ENCODE results near the gene TINCR.
A peak's percentile ranks its signal among the peaks of the same experiment; 100 is the strongest.

Gene TINCR

DNA sequence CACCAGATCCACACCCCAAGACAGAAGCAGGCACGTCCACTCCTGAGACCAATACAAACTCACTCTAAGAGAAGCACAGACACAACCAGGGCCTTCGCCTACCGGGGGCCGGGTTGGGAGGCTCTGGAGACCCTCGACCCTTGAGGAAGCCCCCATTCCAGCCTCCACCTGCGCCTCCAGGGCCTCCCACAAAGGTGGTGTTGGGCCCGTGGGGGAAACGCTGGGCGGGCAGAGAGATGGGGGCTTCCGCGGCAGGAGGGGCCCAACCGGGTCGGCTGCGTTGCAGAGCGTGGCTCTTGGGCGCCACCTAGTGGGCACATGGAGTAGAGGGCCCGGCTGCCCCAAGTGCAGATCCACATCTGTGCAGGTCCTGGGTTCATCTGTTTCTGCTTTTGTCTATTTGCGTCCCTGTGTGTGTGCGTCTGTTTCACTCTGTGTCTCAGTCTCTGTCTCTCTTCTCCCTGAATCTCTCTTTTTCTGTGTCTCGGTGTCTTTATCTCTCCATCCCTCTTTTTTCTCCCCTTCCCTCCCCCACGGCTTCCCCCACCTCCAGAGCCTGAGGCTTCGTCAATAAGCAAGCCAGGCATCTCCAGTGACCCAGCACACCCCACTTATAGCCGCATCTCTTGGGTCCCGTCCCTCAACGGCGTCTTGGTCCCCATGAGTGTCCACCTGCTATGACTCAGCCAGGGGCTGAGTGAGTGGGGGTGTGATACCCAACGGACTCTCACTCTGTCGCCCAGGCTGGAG, 10.5 kb upstream of the TINCR start:
- TF ChIP-seq, protein P1, sequence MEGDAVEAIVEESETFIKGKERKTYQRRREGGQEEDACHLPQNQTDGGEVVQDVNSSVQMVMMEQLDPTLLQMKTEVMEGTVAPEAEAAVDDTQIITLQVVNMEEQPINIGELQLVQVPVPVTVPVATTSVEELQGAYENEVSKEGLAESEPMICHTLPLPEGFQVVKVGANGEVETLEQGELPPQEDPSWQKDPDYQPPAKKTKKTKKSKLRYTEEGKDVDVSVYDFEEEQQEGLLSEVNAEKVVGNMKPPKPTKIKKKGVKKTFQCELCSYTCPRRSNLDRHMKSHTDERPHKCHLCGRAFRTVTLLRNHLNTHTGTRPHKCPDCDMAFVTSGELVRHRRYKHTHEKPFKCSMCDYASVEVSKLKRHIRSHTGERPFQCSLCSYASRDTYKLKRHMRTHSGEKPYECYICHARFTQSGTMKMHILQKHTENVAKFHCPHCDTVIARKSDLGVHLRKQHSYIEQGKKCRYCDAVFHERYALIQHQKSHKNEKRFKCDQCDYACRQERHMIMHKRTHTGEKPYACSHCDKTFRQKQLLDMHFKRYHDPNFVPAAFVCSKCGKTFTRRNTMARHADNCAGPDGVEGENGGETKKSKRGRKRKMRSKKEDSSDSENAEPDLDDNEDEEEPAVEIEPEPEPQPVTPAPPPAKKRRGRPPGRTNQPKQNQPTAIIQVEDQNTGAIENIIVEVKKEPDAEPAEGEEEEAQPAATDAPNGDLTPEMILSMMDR (IDR thresholded peaks at IDR 0.05): peak; percentile 98

- TF ChIP-seq, protein P1 (IDR thresholded peaks at IDR 0.05): no peak
These were observed 7.8 kb upstream of the TINCR start for GRCh38 chr19:5575590-5575989.

GRCh38 chr19:5572556-5573286, 5.0 kb upstream of the TINCR start:
- TF ChIP-seq, protein P1 (IDR thresholded peaks at IDR 0.05): no peak

- TF ChIP-seq, protein P1 (IDR thresholded peaks at IDR 0.05): no peak
These were observed 4.0 kb upstream of the TINCR start for GRCh38 chr19:5571777-5572176.

- TF ChIP-seq, protein P1 (IDR thresholded peaks at IDR 0.05): no peak
These were observed 236 bp upstream of the TINCR start for GRCh38 chr19:5567970-5568407.

GRCh38 chr19:5564930-5565329, 2.8 kb downstream of the TINCR start:
- TF ChIP-seq, protein P1 (IDR thresholded peaks at IDR 0.05): no peak

DNA sequence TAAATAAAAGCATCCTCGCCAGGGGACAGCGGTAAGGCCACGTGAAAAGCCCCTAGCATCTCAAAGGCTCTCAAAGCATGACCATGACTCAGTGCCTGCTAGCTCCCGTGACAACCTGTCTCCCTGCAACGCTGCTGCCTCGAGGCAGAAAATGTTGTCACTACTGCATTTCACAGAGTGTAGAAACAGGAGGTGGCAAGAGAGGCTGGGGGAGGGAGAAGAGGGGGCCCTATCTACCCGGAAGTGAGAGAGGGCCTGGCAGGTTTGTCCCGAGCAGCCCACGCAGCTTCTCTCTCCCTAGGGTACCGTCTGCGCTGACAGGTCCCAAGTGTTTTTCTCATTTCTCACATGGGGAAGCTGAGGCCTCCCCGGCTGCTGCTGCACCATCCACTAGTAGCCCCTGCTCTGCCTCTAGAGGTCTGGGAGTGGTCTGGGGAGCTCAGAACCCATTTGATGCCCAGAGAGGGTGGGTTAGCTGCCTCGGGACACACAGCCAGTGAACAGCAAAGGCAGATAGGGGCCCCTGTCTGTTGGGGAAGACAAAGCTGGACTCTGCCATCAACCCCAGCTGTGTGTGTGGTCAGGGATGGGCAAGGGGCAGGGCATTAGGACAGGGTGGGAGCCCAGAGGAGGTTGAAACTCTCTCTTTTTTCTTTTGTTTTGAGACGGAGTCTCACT, 3.7 kb downstream of the TINCR start:
- TF ChIP-seq, protein P1 (IDR thresholded peaks at IDR 0.05): no peak
